Endothelial cell of umbilical vein (primary cell): ENCODE results near the gene SH3PXD2B. TPM values are rescaled to one million over a fixed set of nuclear protein-coding genes. Genes with fewer than 3 reads are reported as not detected.

Source experiments
- BruUV-seq: library from RNA; stranded (reverse); fragments of 400-500 nt; replicated peaks from 2 replicates; lab custom pipeline; 2021; lab: Mats Ljungman, UMichigan
- CTCF ChIA-PET: fragments of 300-600, 350-600 bp; sonication (Branson Sonifier 250); formaldehyde crosslinking; loops from one replicate; lab custom pipeline; 2021; ENCODE audit warnings: antibody characterized with exemption, inconsistent platforms; lab: Charles Lee
- POLR2A ChIA-PET: fragments of 300-600, 350-600 bp; sonication (Branson Sonifier 250); formaldehyde crosslinking; loops from one replicate; lab custom pipeline; 2021; ENCODE audit warnings: antibody characterized with exemption, inconsistent platforms; lab: Charles Lee
- DNase-seq: peaks from one replicate; pipeline ENCODE4 v3.0.0-alpha.2; 2011; ENCODE audit warnings: low read depth, low spot score
- FAIRE-seq: peaks from 2 replicates; lab custom pipeline; 2011; peaks lifted over from hg19 to GRCh38; lab: Jason Lieb, UNC
- H2AFZ ChIP-seq: 2 replicates; pipeline ENCODE4 v1.6.0; 2012; ENCODE audit warnings: low read depth, low read length, control low read depth, inconsistent platforms
- H3K27ac ChIP-seq: 2 replicates; pipeline ENCODE4 v1.5.1; 2011; ENCODE audit warnings: low read depth, mild to moderate bottlenecking, control low read depth, low read length, moderate library complexity; ENCODE audit not compliant: insufficient read depth
- H3K27me3 ChIP-seq, 2 experiments: 2 replicates each; pipeline versions ENCODE4 v1.6.0 to v1.6.1; 2011; ENCODE audit warnings: low read length in 2 of 2, mixed read lengths in 1 of 2; ENCODE audit not compliant: control insufficient read depth in 2 of 2, insufficient read depth in 2 of 2
- H3K36me3 ChIP-seq, 2 experiments: 2 replicates in 1 of 2; 3 replicates in 1 of 2; pipeline ENCODE4 v1.5.1; 2011; ENCODE audit warnings: low read length in 2 of 2, mild to moderate bottlenecking in 1 of 2, moderate library complexity in 1 of 2; ENCODE audit not compliant: control insufficient read depth in 2 of 2, insufficient read depth in 2 of 2; ENCODE audit errors: extremely low read depth in 1 of 2
- H3K4me1 ChIP-seq: 3 replicates; pipeline ENCODE4 v1.5.1; 2011; ENCODE audit warnings: mild to moderate bottlenecking, low read length; ENCODE audit not compliant: control insufficient read depth, insufficient read depth; ENCODE audit errors: extremely low read depth
- H3K4me2 ChIP-seq: 2 replicates; pipeline ENCODE4 v1.6.1; 2011; ENCODE audit warnings: low read length, control low read depth, mixed read lengths; ENCODE audit not compliant: insufficient read depth
- H3K4me3 ChIP-seq, 3 experiments: fragments of 200-600 bp in 1 of 3; sonication (generic), shearing (Covaris generic) in 1 of 3; replicated peaks in 1 of 3; 2 replicates each; pipeline ENCODE4 v1.5.1; 2011 to 2016; ENCODE audit warnings: control low read depth in 3 of 3, low read length in 3 of 3, mild to moderate bottlenecking in 2 of 3, inconsistent platforms in 1 of 3, low read depth in 1 of 3, moderate library complexity in 1 of 3; ENCODE audit not compliant: insufficient read depth in 1 of 3
- H3K79me2 ChIP-seq: 2 replicates; pipeline ENCODE4 v1.6.0; 2012; ENCODE audit warnings: low read length, inconsistent platforms; ENCODE audit not compliant: control insufficient read depth, insufficient read depth
- H3K9ac ChIP-seq: replicated peaks from 2 replicates; pipeline ENCODE3; 2011; ENCODE audit warnings: low read length, control low read depth; ENCODE audit not compliant: insufficient read depth; ENCODE audit errors: extremely low read depth
- H3K9me1 ChIP-seq: replicated peaks from 3 replicates; pipeline ENCODE4 v1.6.0; 2011; ENCODE audit warnings: mild to moderate bottlenecking, low read length; ENCODE audit not compliant: control insufficient read depth, insufficient read depth; ENCODE audit errors: extremely low read depth
- H3K9me3 ChIP-seq: replicated peaks from 2 replicates; pipeline ENCODE4 v1.5.1; 2012; ENCODE audit warnings: low read length, inconsistent platforms; ENCODE audit not compliant: control insufficient read depth, insufficient read depth
- H4K20me1 ChIP-seq: replicated peaks from 2 replicates; pipeline ENCODE3; 2011; ENCODE audit warnings: mild to moderate bottlenecking, low read length; ENCODE audit not compliant: control insufficient read depth, insufficient read depth; ENCODE audit errors: extremely low read depth
- CTCF ChIP-seq, 2 donors: IDR thresholded peaks; 1 replicate in 1 of 2; 2 replicates in 1 of 2; pipeline ENCODE4 v1.5.1; 2011; ENCODE audit warnings: low read length in 2 of 2, mild to moderate bottlenecking in 2 of 2, moderate library complexity in 2 of 2, control low read depth in 1 of 2, inconsistent platforms in 1 of 2, low read depth in 1 of 2; ENCODE audit not compliant: insufficient read depth in 1 of 2; ENCODE audit errors: extremely low read depth in 1 of 2
- EZH2 ChIP-seq: IDR thresholded peaks from 2 replicates; pipeline ENCODE4 v1.6.1; 2012; ENCODE audit warnings: borderline replicate concordance, low read depth, mild to moderate bottlenecking, moderate library complexity, low read length, inconsistent platforms; ENCODE audit not compliant: severe bottlenecking
- FOS ChIP-seq: IDR thresholded peaks from 2 replicates; pipeline ENCODE4 v1.6.1; 2011; ENCODE audit warnings: mild to moderate bottlenecking, low read length, moderate library complexity, borderline replicate concordance; ENCODE audit not compliant: insufficient read depth
- GATA2 ChIP-seq: IDR thresholded peaks from 2 replicates; pipeline ENCODE4 v1.7.0; 2011; ENCODE audit warnings: low read depth, mild to moderate bottlenecking, moderate library complexity, mixed read lengths, low read length; ENCODE audit not compliant: insufficient read length, insufficient read depth
- JUN ChIP-seq: IDR thresholded peaks from 2 replicates; pipeline ENCODE4 v1.6.1; 2011; ENCODE audit warnings: borderline replicate concordance, low read depth; ENCODE audit not compliant: insufficient read length, insufficient read depth
- MAX ChIP-seq: IDR thresholded peaks from 2 replicates; pipeline ENCODE4 v1.6.1; 2011; ENCODE audit not compliant: insufficient read depth, insufficient read length
- MYC ChIP-seq: IDR thresholded peaks from one replicate; pipeline ENCODE4 v1.6.1; 2011; ENCODE audit warnings: mild to moderate bottlenecking, low read depth, low read length
- POLR2A ChIP-seq: IDR thresholded peaks from 2 replicates; pipeline ENCODE4 v1.6.1; 2012; ENCODE audit warnings: low read depth, mild to moderate bottlenecking, control low read depth, low read length
- POLR2AphosphoS5 ChIP-seq: IDR thresholded peaks from 2 replicates; pipeline ENCODE4 v1.6.1; 2012; ENCODE audit warnings: low read depth, mild to moderate bottlenecking, control low read depth, low read length, moderate library complexity; ENCODE audit not compliant: insufficient read depth
- dilution Hi-C: fragments of 300-500 bp; cut with MboI; formaldehyde crosslinking; loops from one replicate; pipeline ENCODE4 v1.15.0; 2019; ENCODE audit warnings: low sequenced_read_pairs; ENCODE audit not compliant: extremely low pct_ligation_motif_present
- intact Hi-C: fragments of 100-400 bp; cut with micrococcal nuclease; formaldehyde crosslinking; loops from one replicate; pipeline ENCODE4 v1.10.0; 2022
- polyA plus RNA-seq, 4 experiments: library from polyadenylated mRNA; depleted of rRNA in 3 of 4; stranded (reverse) in 3 of 4; unstranded in 1 of 4; fragments of >200 nt; gene quantifications; 2 replicates each; pipeline versions ENCODE4 v1.2.1 to v1.2.3, GENCODE V29; 2011 to 2012; ENCODE audit warnings: missing spikeins in 1 of 4
- total RNA-seq: library from RNA; stranded (reverse); gene quantifications from 2 replicates; pipeline ENCODE4 v1.2.3, GENCODE V29; 2021

SH3PXD2B gene
- total and polyA plus RNA-seq, 2 donors (not counting 3 experiments of a cell fraction or from before 2014, with no cell fraction given): 23.5 to 66.3 TPM

- H3K9ac ChIP-seq: no peak overlapping the region
- H3K4me1 ChIP-seq: no peaks in the 10 kb centered on the region
- POLR2A ChIA-PET: no interaction called here
- dilution Hi-C loops: no loop called here
- FAIRE-seq (no peak), DNase-seq (no peak)
- no peaks in the 10 kb centered on the region for H4K20me1 ChIP-seq
- no peaks in the 10 kb centered on the region for H3K9me1 ChIP-seq
- intact Hi-C loops: no loop called here
- H3K27ac ChIP-seq: no peak overlapping the region
- TF ChIP-seq EZH2: no peak
- H3K4me3 ChIP-seq: no peak overlapping the region
- no peaks in the 10 kb centered on the region for H3K27me3 ChIP-seq
- H2AFZ ChIP-seq: no peak overlapping the region
- H3K79me2 ChIP-seq: no peaks in the 10 kb centered on the region
- no peaks in the 10 kb centered on the region for H3K9me3 ChIP-seq
- H3K4me2 ChIP-seq: no peak overlapping the region
- H3K36me3 ChIP-seq: no peaks in the 10 kb centered on the region
- no TSS peak for BruUV-seq
- CTCF ChIA-PET: no interaction called here
Observed at GRCh38 chr5:172484664-172485063, 30.3 kb upstream of the SH3PXD2B start.

GRCh38 chr5:172482156-172483020 lies 28.1 kb upstream of the SH3PXD2B start:
- dilution Hi-C loops (no loop called here), intact Hi-C loops (no loop called here)
- Histone ChIP-seq H3K9ac (no peak overlapping the region), H3K9me3 (no peaks in the 10 kb centered on the region), H2AFZ (no peak overlapping the region), H3K79me2 (no peaks in the 10 kb centered on the region), H3K36me3 (no peaks in the 10 kb centered on the region), H3K27ac (no peak overlapping the region), H3K4me1 (no peaks in the 10 kb centered on the region), H3K4me2 (no peak overlapping the region), H3K4me3 (no peak overlapping the region), H3K27me3 (no peaks in the 10 kb centered on the region), H3K9me1 (no peaks in the 10 kb centered on the region), H4K20me1 (no peaks in the 10 kb centered on the region)
- DNase-seq (no peak), FAIRE-seq (no peak)
- ChIA-PET POLR2A (no interaction called here), CTCF (interaction anchor here (6.2 kb wide), 1 partner anchor 215 kb away, joined by 81 read pairs; no protein-coding TSS in a partner anchor)
- TF ChIP-seq EZH2 (no peak), FOS (no peak), POLR2AphosphoS5 (no peak), POLR2A (no peak), MAX (no peak), GATA2 (no peak), CTCF (IDR thresholded peaks at IDR 0.05; ENCODE audit: extremely low read depth in 1 of 2, insufficient read depth in 1 of 2, low read depth in 1 of 2, low read length in 2 of 2) (no peak), JUN (no peak), MYC (no peak)
- no TSS peak for BruUV-seq
